ENCODE results near the gene EDDM13.
"Not testable (repeated sequence)": the region's sequence is repeated elsewhere in the genome, so short reads cannot be mapped to it uniquely, and the experiment has no call there.

The EDDM13 gene, protein sequence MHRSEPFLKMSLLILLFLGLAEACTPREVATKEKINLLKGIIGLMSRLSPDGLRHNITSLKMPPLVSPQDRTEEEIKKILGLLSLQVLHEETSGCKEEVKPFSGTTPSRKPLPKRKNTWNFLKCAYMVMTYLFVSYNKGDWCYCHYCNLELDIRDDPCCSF

DNA sequence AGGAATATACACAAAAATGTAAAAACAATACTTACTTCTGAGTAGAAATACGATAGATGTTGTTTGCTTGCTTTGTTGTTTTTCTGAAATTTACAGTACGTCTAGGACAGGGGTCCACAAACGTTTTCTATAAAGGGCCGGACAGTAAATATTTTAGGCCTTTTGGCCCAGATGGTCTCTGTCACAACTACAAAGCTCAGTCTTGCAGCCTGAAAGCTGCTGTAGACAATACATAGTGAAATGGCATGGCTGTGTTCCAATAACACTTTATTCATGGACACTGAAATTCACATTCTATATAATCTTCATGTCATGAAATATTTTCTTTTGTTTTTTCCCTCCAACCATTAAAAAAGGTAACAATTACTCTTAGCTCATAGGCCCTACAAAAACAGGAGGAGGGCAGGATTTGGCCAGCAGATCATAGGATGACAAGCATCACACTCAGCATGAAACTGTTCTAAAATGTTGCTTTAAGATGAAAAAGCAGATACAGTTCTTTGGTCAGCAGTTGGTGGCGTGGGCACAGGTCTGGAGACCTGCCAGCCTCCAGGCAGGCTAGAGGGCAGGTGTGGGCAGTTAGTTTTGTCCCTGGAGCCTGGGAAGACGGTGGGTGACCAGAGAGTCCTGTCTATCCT lies at the start of gene EDDM13:
Gene EDDM13, plus strand, starts transcription at position 588 of the 638 bp plus-strand sequence. CDS start 87 bp downstream, outside the sequence.
- in situ Hi-C loops (cut with MboI; ENCODE audit: low sequenced_read_pairs) = no loop called here

DNA sequence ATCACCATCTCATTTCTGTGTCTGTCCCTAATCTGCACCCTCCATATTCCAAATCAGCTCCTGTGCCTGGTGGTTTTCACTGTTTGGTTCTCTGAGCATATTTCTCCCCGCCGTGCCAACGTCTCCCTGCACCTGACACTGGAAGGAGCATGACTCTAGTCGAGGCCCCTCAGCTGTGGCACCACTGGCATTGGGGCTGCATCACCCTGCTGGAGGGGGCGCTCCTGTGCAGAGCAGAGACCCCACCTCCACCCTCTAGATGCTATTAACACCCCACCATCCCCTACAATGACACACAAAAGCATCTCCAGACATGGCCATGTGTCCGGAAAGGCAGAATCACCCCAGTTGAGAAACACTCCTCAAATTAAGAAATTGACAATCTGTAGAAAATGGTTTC lies 49.6 kb upstream of the EDDM13 start:
- in situ Hi-C loops (cut with MboI; ENCODE audit: low sequenced_read_pairs) = no loop called here

DNA sequence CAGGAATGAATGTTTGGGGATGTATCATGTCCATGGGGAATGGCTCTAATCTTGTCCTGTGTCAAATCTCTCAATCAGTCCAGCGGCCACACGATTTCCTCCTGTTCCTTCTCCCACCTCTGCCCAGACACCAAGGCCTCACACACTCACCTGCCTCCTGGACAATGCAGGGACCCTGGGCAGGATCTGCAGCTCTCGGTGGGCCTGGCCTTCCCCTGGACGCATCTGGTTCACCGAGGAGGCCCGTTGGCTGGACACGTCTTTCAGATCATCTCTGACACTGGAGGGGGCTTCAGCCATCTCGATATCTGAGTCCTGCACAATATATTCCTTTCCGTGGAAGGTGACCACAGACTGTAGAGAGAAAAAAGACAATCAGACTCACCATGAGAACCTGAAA lies 49.1 kb upstream of the EDDM13 start:
- in situ Hi-C loops (cut with MboI; ENCODE audit: low sequenced_read_pairs) = no loop called here

DNA sequence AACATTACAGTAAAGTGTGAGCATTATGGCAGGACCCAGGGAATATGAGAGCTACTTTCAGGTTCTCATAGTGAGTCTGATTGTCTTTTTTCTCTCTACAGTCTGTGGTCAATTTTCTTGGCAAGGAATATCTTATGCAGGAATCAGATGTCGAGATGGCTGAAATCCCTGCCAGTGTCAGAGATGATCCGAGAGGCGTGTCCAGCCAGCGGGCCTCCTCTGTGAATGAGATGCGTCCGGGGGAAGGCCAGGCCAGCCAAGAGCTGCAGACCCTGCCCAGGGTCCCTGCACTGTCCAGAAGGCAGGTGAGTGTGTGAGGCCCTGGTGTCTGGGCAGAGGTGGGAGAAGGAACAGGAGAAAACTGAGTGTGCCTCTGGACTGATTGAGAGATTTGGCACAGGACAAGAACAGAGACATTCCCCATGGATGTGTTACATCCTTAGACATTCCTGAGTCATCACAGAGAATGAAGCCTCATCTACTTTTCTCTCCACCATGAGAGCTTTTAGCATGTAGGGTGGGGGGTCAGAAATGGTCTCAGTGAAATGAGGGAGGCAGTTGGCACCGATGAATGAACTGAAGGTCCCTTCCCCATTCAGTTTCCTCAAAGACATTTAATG lies 27.3 kb upstream of the EDDM13 start:
- in situ Hi-C loops (cut with MboI; ENCODE audit: low sequenced_read_pairs) = no loop called here

DNA sequence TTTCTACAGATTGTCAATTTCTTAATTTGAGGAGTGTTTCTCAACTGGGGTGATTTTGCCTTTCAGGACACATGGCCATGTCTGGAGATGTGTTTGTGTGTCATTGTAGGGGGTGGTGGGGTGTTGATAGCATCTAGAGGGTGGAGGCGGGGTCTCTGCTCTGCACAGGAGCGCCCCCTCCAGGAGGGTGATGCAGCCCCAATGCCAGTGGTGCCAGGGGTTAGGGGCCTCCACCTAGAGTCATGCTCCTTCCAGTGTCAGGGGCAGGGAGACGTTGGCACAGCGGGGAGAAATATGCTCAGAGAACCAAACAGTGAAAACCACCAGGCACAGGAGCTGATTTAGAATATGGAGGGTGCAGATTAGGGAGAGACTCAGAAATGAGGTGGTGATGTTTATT lies 26.8 kb upstream of the EDDM13 start:
- in situ Hi-C loops (cut with MboI; ENCODE audit: low sequenced_read_pairs) = not testable (repeated sequence)

DNA sequence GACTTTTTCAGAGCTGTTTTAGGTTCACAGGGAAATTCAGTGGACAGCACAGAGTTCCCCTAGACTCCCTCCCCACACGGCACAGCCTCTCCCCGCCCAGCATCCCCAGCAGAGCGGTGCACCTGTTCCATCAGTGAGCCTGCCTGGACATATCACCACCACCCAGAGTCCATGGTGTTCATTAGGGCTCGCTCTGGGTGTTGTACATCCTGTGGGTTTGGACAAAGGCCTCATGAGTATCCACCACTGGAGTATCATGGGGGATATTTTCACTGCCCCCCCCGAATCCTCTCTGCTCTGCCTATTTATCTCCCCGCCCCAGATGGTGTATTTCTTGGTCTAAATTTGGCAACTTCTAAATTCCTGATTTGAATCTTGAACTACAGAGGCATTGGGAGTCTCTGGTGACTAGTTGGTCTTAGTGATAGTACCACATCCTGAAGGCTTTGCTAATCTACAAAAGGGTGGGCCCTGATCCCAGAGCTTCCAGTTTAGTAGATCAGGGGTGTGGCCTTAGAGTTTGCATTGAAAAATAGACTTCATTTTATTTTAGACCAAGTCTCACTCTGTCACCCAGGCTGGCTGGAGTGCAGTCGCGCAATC lies 23.7 kb upstream of the EDDM13 start:
- in situ Hi-C loops (cut with MboI; ENCODE audit: low sequenced_read_pairs) = not testable (repeated sequence)

DNA sequence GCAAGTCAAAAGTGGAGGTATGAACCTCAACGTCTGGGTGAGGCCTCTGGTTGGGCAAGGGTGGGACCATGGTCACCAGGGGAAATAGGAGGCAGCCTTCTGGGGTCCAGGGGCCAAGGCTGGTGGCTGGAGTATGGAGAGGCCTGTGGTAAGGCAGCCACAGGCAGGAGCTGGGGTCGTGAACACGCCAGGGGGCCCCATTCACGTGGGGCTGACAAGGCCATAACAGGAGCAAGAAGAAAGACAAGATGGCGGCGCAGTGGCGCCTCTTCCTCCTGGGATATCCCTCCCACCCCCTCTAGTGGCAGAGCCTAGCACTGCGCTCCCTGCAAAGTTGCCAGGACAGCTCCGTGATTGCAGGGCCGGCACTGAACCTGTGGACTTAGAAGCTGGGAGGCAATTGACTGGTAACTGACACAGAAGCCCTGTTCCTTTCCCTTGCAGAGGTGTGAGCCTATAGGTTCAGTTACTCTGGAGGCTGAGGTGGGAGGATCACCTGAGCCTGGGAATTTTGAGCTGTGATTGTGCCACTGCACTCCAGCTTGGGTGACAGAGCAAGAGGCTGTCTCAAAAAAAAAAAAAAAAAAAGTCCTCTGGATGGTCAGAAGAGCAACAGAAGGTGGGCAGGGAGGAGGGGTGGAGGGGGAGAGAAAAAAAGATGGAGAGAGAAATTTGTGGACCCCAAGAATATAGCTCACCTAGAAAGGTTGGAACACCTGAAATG lies 19.7 kb upstream of the EDDM13 start:
- in situ Hi-C loops (cut with MboI; ENCODE audit: low sequenced_read_pairs) = loop anchor here (10.0 kb wide), 1 partner anchor 52 kb away; no protein-coding TSS in a partner anchor

DNA sequence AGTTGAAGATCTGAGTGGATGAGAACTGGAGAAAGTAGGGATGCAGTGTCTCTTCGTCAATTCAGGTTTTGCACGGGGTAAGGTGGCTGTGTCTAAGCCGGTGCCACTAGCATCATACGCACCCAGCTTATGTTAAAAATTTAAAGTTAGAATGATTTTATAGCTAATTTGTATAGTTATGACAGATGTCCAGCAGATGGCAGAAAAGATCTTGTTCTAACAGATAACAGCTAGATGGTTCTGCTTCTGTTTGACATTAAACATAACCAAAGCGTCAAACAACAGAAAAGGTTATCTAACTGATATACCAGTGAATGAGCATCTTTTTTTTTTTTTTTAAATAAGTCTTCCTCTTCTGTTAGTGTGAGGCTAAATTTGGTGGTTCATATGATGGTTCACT lies 18.8 kb upstream of the EDDM13 start:
- in situ Hi-C loops (cut with MboI; ENCODE audit: low sequenced_read_pairs) = loop anchor here (10.0 kb wide), 1 partner anchor 51 kb away; no protein-coding TSS in a partner anchor

DNA sequence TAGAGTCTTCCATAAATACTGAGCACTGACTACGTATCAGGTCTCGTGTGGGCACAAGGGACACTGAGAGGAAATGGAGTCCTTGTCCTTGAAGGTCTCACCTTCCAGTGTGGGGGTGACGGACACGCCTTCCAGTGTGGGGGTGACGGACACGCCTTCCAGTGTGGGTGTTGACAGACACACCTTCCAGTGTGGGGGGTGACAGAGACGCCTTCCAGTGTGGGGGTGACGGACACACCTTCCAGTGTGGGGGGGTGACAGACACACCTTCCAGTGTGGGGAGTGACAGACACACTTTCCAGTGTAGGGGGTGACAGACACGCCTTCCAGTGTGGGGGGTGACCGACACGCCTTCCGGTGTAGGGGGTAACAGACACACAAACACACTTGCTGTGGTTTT lies 14.3 kb upstream of the EDDM13 start:
- in situ Hi-C loops (cut with MboI; ENCODE audit: low sequenced_read_pairs) = loop anchor here (10.0 kb wide), 1 partner anchor 47 kb away; no protein-coding TSS in a partner anchor

DNA sequence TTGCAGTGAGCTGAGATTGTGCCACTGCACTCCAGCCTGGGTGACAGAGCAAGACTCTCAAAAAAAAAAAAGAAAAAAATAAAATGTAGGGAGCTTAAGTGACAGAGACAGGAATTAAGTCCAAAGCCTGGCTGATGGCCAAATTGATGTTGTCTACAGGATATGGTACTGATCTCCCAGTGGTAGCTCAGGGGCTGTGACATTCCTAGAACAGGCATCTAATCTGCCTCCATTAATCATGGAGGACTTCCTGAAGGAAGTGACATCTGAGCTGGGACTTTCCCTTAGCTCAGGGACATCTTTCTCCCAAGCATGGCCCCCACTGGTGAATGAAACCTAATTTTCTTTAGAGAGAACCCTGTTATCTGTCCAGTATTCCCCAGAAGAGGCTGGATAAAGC lies 11.4 kb upstream of the EDDM13 start:
- in situ Hi-C loops (cut with MboI; ENCODE audit: low sequenced_read_pairs) = no loop called here

DNA sequence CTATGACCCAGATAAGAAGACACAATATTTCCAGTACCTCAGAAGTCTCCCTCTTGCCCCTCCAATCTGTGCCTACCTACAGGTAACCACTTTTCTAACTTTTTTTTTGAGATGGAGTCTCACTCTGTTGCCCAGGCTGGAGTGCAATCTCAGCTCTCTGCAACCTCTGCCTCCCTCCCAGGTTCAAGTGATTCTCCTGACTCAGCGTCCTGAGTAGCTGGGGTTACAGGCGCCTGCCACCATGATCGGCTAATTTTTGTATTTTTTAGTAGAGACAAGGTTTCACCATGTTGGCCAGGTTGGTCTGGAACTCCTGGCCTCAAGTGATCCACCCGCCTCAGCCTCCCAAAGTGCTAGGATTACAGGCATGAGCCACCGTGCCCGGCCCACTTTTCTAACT lies 10.6 kb upstream of the EDDM13 start:
- in situ Hi-C loops (cut with MboI; ENCODE audit: low sequenced_read_pairs) = not testable (repeated sequence)

DNA sequence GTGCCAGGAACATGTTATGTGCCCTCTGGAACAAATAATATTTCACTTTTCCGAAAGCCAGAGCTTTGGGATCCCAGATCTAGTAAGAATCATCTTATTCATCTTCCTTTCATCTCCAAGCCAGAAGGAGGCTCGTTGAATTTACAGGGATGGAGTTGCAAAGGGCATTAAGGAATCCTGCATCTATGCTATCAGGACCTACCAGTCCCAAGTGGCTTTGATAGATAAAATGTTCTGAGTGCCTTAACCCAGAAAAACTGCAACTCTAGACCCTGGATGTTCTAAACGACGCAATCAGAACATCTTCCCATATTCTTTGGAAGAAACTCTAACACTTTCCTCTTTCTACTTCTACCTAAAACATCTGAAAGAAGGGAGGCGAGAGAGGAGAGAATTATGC lies 9.2 kb upstream of the EDDM13 start:
- in situ Hi-C loops (cut with MboI; ENCODE audit: low sequenced_read_pairs) = no loop called here

DNA sequence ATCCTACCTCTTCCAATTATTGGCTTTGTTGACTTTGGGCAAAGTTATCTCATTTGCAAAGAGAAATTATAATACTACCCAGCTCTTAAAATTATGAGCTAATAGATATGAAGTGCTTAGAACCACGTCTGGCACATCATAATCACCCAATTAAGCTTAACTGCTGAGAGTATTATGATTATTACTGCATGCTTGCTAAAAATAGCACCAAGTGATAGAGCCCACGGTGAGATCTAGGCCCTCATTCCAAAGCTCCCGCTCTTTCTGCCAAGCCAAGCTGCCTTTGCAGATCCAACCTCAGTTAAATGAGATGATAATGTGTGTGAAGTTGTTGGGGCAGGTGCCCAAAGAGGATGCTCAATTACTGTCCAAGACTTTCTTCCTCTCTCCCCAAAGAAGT lies 6.5 kb upstream of the EDDM13 start:
- in situ Hi-C loops (cut with MboI; ENCODE audit: low sequenced_read_pairs) = no loop called here

DNA sequence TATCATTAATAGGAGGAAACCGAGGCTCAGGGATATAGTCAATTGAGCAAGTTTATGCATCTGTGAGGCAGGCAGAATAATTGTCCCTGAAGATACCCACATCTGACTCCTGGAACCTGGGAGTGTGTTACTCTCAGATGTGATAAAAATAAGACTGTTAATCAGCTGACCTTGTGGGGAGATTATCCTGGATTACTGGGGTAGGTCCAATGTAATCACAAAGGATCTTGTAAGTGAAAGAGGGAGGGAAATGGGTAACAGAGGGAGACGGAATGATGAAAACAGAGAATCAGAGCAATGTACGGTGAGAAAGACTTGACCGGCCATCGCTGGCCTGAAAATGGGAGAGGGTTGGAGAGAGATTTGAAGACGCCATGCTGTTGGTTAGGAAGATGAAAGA lies 3.2 kb upstream of the EDDM13 start:
- in situ Hi-C loops (cut with MboI; ENCODE audit: low sequenced_read_pairs) = no loop called here

DNA sequence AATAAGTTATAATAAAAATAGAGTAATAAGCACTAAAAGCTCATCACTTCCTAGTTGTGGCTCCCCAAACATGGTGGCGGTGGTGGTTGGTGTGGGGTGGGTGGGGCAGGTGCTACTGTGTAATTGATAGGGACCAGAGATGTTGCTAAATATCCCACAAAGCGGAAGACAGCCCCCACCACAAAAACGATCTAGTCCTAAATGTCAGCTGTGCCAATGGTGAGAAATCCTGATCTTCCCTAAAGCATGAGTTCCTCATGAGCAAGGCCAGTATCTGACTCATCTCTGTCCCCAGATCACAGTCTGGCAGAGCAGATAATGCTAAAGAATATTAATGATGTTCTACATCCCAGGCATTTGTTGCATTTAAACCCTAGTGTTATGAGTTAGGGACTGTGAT lies 1.9 kb upstream of the EDDM13 start:
- in situ Hi-C loops (cut with MboI; ENCODE audit: low sequenced_read_pairs) = no loop called here

DNA sequence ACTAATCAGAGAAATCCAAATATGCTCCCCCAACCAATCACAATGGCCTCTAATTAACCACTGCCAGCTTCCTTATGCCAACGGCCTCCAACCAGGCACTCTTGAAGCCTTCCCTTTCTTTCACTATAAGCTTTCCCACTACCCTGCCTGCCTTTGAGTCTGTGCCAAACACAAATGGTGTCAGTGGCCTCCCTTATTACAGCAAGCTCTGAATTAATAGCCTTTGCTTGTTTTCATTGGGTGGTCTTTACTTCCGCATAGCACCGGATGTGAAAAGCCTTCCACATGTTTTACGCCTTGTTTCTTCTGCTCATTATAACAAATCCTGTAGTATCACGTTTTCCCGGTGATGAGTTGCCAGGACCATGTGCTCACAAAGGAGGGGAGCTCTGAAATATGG lies 1.4 kb upstream of the EDDM13 start:
- in situ Hi-C loops (cut with MboI; ENCODE audit: low sequenced_read_pairs) = no loop called here

DNA sequence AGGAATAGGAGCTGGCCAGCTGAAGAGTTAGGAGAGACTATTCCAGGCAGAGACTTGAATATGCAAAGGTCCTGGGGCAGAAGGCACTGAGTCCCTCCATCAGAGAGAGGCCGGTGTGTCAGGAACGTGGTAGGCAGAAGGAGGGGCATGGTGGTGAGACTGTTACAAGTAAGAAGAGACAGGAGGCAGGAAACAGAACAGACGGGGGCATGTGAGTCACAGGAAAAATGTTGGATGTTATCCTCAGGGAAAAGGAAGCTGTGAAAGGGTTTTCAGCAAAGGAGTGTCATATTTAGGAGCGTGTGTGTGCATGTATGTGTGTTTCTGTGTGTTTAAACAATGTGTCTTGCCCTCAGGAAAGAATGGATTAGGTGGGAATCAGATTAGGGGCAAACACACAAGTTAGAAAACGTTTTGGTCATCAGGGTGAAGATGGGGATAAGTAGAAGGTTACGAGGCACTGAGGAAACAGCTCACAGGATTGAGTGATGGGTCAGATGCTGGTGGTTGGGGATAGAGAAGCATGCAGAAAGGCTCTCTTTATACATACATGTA lies 1.1 kb downstream of the EDDM13 start:
- in situ Hi-C loops (cut with MboI; ENCODE audit: low sequenced_read_pairs) = no loop called here

DNA sequence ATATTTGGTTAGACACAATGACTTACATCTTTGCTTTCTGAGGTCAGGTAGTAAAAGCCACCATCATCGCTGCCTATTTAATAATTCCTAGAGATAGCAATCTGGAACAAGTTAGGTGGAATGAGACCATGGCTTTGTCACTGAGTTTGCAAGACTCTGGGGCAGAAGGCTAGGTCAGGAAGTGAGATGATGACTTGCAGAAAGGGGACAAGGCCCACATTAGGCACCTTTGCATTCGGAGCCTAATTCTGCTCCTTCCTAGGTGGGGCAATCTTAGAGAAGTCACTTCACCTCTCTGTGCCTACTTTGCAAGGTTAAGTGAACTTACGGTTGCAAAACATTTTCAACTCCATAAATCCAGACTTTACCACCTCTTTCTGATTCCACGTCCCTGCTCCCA lies 10.3 kb downstream of the EDDM13 start:
- in situ Hi-C loops (cut with MboI; ENCODE audit: low sequenced_read_pairs) = no loop called here

DNA sequence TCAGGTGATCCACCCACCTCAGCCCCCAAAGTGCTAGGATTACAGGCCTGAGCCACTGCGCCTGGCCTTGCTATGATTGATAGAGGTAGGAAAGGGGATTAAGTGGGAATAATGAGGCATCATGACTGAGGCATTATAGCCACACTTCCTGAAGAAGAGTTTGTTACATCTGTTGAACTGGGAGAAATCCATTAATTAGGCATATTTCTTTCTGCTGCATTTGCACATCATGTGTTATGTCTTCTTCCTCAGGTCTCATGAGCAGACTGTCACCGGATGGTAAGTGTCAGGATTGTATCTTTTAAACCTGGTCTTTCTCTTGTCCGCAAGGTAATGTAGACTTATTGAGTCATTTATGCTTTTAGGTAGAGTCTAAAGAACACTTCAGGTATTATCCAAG lies 12.2 kb downstream of the EDDM13 start:
- in situ Hi-C loops (cut with MboI; ENCODE audit: low sequenced_read_pairs) = no loop called here

DNA sequence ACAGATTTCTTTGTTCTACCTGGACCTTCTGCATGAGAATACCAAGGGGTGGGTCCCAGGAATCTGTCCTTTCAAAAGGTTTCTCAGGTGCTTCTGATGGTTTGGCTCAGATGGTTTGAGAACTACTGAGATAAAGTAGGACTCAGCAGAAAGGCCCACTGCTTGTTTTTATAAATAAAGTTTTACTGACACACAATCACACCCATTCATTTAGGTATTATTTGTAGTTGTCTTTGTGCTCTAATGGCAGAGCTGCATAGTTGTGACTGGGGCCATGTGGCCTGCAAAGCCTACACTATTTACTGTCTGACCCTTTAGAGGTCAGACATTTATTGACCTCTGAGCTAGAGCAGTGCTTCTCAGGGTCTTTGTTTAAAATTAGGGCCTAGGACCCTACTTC lies 17.6 kb downstream of the EDDM13 start:
- in situ Hi-C loops (cut with MboI; ENCODE audit: low sequenced_read_pairs) = no loop called here

DNA sequence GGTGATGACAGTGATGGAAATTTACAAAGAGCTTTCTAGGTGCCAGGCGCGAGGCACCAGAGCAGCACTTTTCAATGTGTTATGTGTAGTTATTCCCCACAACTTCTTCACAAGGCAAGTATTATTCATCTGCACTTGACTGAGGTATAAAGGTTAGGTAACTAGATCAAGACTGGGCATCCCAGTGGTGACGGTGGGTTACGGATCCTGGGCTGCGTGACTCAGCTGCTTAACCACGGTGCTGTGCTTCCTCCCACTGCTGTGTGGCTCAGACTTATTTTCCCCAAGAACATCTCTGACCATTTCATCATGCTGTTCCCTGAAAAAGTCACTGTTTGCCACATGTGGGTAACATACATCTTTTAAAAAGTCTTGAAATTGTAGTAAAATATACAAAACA lies 19.3 kb downstream of the EDDM13 start:
- in situ Hi-C loops (cut with MboI; ENCODE audit: low sequenced_read_pairs) = no loop called here

All from HL-60/S4 treated with phorbol 12-myristate 13-acetate at 8.2 ng/mL for 4 days and 3 days (cell line).